ENCODE results near the gene SUMO1. TPM values are rescaled to one million over a fixed set of nuclear protein-coding genes. Genes with fewer than 3 reads are reported as not detected.

The SUMO1 gene
- total RNA-seq, 4 donors from 2014 or later: 52.8 to 93.8 (median 59.0) TPM

DNA sequence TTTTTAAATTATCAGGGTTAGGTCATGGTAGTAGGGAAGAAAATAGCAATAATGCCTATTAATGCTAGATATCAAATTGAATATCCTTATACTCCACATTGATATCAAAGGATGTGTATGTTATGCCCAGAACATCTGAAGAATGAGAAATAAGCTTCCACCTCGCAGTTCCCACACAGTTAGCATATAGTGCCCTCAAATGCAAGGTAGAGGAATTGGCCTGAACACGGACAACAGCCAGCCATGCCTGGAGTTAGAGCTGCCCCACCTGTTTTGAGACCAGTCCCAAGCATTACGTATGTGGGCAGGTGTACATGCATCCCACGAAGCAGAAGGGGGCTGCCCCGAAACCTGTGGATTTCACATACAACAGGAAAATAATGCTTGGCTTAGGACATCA is 79.6 kb downstream of the SUMO1 start:
- TF ChIP-seq CTCF (IDR thresholded peaks at IDR 0.05; ENCODE audit: low read depth): no peak

DNA sequence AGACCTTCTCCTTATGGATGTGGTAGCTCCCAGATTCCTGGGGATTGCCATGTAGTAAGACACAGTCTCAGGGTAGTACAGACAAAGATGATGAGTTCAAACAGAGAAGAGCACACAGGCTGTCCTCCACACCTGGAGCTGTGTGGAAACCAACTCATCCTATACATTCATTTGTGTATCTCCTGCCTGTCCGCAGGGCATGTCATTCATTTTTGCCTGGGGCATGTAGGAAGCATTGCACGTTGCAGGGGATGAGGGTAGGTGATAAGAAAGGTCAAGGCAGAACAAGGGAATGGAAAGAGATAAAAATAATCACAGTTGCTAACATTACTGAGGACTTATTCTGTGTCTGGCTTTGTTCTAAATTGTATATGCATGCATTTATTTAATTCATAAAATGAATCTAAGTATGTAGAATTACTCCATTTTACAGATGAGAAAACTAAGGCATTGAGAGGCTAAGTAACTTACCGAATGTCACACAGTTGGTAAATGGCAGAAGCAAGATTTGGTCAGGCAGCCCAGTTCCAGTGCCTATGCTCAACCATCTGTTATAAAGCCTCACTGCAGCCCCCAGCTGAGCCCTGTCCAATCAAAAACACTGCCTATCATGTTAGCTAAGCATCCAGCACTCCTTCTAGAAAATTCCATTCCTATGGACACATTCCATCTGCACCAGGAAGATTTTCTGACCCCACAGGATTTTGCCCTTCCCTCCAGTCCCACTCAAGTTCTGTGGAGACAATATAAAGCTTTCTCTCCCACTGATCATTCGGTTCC is 81.0 kb downstream of the SUMO1 start:
- no peak for TF ChIP-seq CTCF (IDR thresholded peaks at IDR 0.05; ENCODE audit: low read depth)

Small RNA genes lying within 50 kb of the gene (small RNA-seq; reads per million reads assigned to genes)
- gene AC079354.2 (not detected), gene RF00575 (not detected), gene SNORD70 (556 reads per million, percentile 99 among the genes with 10 or more reads in this experiment)

Other genes starting within 250 kb of the SUMO1 start
- 1 to 10 TPM; 3.8 to 8.6 (median 6.6) TPM for gene FZD7, start 204.7 kb downstream of the SUMO1 start, total RNA-seq
- not detected for gene KIAA2012, start 165.3 kb downstream of the SUMO1 start, total RNA-seq
- 10 to 100 TPM; 35.2 to 69.1 (median 64.5) TPM for gene NOP58, start 27.2 kb upstream of the SUMO1 start, total RNA-seq
- 100 to 1,000 TPM in 1 of 4 donors, 10 to 100 TPM in 3; 56.1 to 112 (median 66.6) TPM for gene BMPR2, start 137.7 kb upstream of the SUMO1 start, total RNA-seq